HG03520 (cell line): ENCODE results near the gene ZNF521.
"Not testable (repeated sequence)": the region's sequence is repeated elsewhere in the genome, so short reads cannot be mapped to it uniquely, and the experiment has no call there.

Experiments
- ATAC-seq: cut with Tn5 transposase; IDR thresholded peaks from one replicate; pipeline ENCODE4 v1.9.1; 2021; ENCODE audit warnings: mild to moderate bottlenecking, moderate library complexity; ENCODE audit not compliant: unreplicated experiment

The ZNF521 gene

GRCh38 chr18:25291150-25291549, 60.8 kb downstream of the ZNF521 start:
- no peak for ATAC-seq

GRCh38 chr18:25289001-25289631, 62.9 kb downstream of the ZNF521 start:
- ATAC-seq, result no peak

- no peak for ATAC-seq
These were observed 63.5 kb downstream of the ZNF521 start for GRCh38 chr18:25288340-25288938.

GRCh38 chr18:25287106-25287505, 64.9 kb downstream of the ZNF521 start:
- ATAC-seq, result no peak

- no peak for ATAC-seq
These were observed 67.0 kb downstream of the ZNF521 start for GRCh38 chr18:25284861-25285550.

GRCh38 chr18:25284281-25284680, 67.7 kb downstream of the ZNF521 start:
- ATAC-seq, result no peak

- no peak for ATAC-seq
These were observed 68.2 kb downstream of the ZNF521 start for GRCh38 chr18:25283781-25284180.

- ATAC-seq, result no peak
These were observed 68.9 kb downstream of the ZNF521 start for GRCh38 chr18:25282896-25283703.

- no peak for ATAC-seq
These were observed 69.7 kb downstream of the ZNF521 start for GRCh38 chr18:25282282-25282681.

GRCh38 chr18:25281556-25281955, 70.4 kb downstream of the ZNF521 start:
- ATAC-seq, result no peak

GRCh38 chr18:25279961-25280360, 72.0 kb downstream of the ZNF521 start:
- no peak for ATAC-seq

- no peak for ATAC-seq
These were observed 72.4 kb downstream of the ZNF521 start for GRCh38 chr18:25279556-25279955.

GRCh38 chr18:25279133-25279532, 72.8 kb downstream of the ZNF521 start:
- ATAC-seq, result no peak

GRCh38 chr18:25278394-25278793, 73.6 kb downstream of the ZNF521 start:
- no peak for ATAC-seq

GRCh38 chr18:25275412-25276001, 76.5 kb downstream of the ZNF521 start:
- no peak for ATAC-seq

- no peak for ATAC-seq
These were observed 77.0 kb downstream of the ZNF521 start for GRCh38 chr18:25274926-25275325.

- not testable (repeated sequence) for ATAC-seq
These were observed 84.9 kb downstream of the ZNF521 start for GRCh38 chr18:25266931-25267527.

- no peak for ATAC-seq
These were observed 89.0 kb downstream of the ZNF521 start for GRCh38 chr18:25262920-25263319.

- ATAC-seq, result no peak
These were observed 90.2 kb downstream of the ZNF521 start for GRCh38 chr18:25261768-25262167.

- no peak for ATAC-seq
These were observed 95.5 kb downstream of the ZNF521 start for GRCh38 chr18:25256439-25256838.

GRCh38 chr18:25253779-25254178, 98.2 kb downstream of the ZNF521 start:
- no peak for ATAC-seq
